GM19455 (cell line): ENCODE results near the gene ALDH1L1.

Experiments
- ATAC-seq: cut with Tn5 transposase; IDR thresholded peaks from one replicate; pipeline ENCODE4 v1.9.1; 2021; ENCODE audit not compliant: unreplicated experiment

Gene ALDH1L1

DNA sequence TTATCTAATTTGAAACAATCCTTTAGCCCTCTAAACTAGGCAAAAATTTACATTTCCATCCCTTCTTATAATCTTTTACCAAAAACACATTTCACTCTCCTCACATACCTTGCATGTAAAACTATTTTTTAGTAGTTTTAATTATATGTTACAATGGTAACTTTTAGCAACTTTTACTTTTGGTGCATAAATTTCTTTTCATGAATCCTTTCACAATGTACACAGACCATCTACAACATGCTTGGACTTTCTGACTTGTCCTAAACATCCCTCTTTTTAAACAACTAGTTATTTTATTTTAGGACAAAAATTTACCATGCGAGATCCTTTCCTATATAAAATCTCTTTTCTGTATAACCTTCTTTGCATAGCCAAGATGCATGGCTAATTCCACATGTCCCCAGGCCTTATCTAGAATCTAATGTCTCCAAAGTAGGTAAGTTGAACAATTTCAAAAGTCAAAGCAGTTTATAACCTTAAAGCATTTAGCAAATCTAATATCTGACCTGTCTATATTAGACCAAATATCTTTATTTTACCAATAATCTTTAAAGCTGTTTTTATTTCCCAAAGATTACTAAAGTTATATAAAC, 14.4 kb upstream of the ALDH1L1 start:
- no peak for ATAC-seq

DNA sequence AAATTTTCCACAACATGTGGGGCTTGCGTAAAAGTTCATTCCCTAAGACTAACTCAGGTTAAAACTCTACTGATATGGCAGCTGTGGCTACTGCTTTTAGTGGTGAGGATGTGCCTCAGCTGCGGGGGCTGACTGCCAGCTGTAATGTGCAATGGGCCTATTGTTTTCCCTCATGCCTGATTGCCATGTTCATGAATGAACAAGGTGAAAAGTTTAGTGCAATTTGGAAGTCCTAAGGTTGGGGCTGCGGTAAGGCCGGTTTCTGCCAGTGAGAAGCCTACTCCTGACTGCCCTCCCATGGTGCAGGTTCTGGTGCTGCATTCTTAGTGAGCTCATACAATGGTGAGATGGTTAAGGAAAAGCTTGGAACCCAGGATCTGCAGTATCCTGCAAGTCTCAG, 10.9 kb upstream of the ALDH1L1 start:
- ATAC-seq = no peak

DNA sequence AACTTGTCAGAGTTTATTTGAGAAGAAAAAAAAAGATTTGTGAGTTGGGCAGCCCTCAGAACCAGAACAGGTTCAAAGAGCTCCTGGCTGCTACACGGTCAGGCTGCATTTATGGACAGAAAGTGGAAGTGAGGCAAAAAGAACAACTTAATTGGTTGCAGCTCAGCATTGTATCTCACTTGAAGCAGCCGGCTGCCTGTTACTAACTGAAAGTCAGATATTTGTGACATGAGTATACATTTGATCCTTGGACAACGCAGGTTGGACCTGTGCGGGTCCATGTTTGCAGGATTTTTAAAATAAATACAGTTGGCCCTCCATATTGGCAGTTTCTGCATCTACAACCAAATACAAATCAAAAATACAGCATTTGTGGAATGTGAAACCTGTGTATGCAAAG, 7.5 kb upstream of the ALDH1L1 start:
- ATAC-seq = no peak

DNA sequence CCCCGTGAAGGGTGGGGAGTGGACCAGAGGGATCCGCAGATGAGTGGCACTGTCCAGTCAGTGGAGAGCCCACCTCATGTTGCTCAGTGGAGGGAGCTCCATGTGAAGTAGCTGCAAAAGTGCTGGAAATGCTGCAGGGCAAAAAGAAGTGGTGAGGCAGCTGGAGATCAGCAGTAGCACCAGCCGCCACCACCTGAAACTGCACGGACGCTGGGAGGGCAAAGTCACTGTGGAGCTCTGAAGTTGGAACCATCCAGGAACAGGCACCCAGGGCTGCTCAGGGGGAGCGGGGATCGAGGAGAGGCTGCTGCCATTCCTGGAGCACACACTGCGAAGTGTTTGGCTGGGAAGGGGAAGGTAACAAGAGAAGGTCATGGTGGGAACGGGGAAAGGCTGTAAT, 6.4 kb upstream of the ALDH1L1 start:
- no peak for ATAC-seq

DNA sequence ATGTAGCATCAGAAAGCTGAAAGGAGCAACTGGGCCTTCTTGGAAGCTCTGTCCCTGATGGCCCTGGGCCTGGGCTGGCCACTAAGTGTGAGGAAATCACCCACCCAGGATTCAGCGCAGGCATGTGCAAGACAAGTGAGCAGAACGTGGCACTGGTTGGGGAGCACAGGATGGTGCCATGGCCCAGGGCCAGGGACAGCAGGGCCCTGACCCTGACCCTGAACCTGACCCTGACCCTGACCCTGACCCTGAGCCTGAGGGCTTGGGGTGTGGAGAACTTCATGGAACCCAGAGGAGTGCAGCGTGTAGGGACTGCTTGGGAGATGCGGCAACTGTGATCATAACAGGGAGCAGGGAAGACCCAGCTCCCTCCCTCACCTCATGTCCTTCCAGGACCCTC, 5.9 kb upstream of the ALDH1L1 start:
- no peak for ATAC-seq

DNA sequence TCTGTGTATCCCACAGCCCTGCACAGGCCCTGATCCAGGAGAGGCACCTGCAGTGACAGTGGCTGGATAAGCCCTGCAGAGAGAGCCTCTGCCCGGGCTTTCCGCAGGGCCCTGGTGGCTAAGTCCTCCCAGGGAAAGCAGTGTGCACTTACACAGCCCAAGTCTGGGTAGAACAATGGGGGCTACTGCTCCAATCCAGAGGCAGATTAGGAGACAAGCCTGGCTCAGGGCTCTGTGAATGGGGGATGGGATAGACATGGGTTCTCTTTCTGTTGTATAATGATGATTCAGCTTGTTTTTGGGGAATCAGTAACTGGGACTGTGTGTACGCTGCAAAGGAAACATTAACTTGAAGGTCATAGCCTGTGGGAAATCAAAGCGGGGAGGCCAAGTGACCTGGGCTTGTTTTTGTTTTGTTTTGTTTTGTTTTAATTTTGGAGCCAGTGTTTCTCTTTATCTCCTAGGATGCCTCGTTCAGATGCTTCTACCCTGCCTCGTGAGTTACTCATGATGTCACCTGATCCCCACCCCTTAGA, 4.1 kb upstream of the ALDH1L1 start:
- ATAC-seq = no peak

DNA sequence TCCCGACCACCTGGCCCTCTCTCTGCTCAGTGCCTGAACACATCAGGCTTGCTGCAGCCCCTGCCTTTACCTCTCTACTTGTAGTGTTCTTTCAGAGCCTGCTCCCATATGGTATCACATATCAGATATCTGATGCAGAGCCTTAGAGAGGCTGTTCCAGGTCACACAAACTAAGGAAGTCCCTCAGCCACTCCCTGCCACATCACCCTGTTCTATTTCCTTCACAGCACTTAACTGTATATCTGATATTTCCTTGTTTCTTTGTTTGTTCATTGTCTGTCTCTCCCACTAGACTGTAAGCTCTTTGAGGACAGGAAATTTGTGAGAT, 976 bp upstream of the ALDH1L1 start:
- no peak for ATAC-seq

DNA sequence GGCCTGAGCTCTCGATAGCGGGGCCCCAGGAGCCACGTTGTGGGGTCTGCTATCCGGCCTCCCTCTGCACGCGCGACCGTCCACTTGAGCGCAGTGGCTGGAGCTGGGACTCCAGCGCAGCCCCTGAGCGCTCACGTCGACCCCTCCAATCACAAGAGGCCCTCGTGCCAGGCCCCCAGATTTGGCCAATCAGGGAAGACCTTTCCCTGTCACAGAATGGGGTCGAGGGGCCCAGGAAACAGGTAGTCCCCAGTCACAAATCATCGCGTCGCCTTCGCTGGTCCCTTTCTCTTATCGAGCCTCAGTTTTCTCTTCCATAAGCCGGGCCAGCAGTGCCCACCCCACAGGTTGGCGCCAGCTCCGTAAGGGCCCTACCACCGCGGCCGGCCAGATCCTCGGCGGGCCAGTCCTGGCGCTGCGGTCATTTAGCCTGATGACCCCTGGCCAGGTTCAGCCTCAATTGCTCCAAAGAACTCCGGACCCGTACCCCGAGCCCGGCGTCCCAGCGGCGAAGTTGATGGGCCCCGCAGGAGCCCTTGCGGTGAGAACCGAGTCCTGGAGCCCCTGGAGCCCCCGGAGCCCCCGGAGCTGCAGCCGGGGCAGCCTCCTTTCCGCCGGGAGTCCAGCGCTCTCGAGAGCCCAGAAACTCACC, 435 bp downstream of the ALDH1L1 start:
- ATAC-seq = no peak

DNA sequence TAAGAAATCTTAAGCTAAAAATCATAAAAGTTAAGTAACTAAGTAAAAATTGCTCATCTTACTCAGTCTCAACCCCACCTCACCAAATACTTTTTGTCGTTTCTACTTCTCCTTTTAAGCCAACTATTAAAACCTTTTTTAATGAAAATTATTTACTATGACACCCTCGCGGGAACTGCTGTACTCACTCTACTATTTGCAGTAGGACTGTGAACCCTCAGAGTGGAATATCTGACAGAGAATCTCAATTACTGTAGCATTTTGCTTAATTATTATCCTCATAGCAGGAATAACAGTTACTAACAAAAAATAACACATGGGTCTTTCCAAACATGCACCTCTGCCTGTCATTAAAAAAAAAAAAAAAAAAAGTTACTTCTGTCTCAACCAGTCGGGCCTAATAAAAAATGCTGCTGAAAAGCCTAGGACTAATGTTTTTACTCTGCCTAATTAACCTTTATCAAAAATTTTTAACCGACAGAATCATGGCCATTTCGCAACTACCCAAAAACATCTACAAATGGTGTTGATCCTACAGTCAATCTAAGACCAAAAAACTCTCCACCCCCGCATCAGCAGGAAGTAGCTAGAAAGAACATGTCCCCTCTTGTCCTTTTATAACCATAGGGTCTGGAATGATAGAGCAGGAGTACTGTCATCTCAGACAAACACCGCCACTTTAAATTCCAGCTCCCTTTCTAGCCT, 10.2 kb downstream of the ALDH1L1 start:
- ATAC-seq = no peak

DNA sequence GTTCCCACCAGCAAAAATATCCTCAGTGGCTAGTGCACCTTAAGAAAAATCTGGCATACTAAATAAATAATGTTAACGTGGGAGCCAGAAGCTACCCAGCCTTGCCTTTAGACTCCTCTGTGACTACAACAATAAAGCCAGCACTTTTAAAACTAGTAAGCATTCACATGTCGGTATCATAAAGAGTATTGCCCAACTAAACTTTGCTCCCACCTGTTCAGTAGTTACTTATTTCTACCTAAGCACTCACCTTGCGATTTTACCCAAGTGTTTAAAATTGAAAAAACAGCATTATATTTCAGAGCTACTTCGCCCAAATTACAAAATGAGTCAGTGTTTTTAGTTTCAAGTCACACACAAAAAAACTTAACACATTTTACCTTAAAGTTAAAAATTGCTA, 12.8 kb downstream of the ALDH1L1 start:
- no peak for ATAC-seq

DNA sequence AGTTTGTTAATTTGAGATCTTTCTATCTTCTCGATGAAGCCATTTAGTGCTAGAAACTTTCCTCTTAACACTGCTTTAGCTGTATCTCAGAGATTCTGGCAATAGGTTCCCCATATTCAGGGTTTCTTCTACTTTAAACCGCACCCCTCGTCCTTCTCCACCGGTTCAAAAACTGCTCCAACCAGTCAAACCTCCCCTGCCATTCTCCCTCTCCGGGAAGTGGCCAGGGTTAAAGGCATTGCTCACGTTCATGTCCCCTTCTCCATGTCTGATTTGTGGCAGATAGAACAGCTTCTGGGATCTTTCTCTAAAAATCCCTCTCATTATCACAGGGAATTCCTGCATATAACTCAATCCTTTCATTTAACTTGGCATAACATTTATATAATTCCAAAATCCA, 14.4 kb downstream of the ALDH1L1 start:
- no peak for ATAC-seq

DNA sequence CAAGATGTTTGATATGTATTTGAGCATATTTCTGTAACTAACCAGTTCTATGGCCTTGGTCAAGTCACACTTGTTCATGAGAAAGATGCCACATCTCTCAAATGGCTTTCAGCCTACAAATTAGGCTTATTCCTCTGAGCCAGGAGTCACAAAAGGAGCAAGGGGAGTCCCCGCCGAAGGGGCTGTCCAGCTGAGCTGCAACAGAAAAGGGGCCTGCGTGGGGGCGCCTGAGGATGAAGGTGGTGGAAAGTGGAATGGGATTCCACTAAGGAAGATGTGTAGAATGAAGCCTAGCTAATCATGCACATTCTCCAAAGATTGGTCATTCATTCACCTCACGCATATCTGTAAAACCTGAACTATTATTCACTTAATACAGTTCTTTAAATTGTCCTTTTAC, 19.1 kb downstream of the ALDH1L1 start:
- no peak for ATAC-seq

DNA sequence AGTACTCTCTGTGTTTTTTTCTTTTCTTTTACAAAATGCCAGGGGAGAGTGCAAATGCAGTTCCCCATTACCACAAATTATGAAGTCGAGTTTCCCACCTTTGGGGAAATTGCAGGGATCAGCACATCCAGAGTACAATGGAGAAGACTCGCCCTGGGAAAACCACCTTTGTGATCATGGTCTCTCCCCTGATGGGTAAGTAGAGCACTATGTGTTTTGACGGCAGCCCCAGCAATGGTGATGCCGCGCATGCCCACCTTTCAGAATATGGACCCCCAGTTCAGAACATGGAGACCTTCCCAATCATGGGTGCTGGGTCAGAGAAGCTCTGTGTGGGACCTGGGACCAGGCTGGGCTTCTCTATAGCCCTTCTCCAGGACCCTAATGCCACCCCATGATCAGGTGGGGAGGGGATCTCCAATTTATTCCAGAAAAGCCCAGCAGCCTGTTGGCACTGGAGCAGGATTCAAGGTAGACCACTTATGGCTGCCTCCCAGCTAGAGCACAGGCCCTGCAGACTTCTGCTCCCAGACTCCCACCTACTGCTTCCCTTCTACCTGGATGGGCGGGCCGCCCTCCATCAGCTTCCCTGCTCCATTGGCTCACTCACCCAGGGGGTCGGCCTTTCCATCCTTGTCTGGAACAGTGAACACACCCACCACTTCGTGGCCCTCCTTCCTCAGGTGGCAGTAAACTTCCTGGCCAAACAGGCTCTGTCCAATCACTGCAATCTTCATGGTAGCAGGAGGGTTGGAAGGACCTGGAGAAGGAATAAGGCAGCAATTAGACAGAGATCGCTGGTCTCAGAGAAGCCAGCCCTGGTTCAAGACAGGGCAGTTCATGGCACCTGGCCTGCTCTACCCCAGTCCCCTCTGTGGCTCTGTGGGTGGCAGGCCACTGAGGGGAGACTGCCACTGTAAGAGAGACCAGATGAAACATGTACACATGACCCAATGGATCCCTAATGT, 19.9 kb downstream of the ALDH1L1 start:
- ATAC-seq = no peak

DNA sequence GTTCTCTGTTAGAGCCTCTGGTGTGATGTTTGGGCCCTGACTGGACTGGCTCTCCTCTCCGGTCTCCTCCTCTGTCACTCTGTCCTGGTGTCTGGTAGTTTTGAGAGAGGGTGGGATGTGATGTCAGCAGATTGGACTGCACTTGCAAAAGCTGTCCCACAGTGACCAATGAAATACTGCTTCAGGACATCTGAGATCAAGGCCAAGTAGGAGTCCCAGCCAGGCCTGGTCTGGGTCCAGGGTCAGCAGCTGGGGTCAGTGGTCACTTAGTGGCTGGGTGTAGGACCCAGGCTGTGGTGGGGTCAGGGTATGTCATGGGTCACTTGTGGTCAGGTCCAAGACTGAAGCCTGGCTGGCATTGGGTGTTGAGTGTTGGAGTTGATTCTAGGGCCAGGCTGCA, 20.9 kb downstream of the ALDH1L1 start:
- ATAC-seq = no peak

DNA sequence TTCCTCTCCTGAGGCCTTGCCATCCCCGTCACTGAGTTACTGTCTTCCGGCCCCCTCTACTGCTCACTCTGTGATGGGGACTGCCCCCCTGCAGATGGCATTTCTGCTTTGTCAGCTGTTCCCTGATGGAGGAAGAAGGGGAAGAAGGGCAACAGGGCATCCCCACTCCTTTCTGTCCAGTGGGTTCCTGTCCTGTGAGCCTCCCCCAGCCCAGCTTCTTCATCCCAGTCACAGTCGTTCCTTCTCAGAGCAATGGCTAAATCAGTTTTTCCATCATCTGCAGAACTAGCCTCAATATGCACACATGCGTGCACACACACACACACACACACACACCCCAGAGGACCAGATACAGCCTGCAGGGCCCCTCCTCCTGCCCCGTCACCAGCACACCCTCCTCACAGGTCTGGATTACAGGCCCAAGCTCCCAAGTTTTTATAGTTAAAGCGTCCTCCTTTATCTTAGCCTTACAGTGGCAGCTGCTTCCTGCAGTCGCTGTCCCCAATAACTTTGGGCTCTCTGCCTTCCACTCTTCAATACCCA, 21.4 kb downstream of the ALDH1L1 start:
- ATAC-seq = no peak

DNA sequence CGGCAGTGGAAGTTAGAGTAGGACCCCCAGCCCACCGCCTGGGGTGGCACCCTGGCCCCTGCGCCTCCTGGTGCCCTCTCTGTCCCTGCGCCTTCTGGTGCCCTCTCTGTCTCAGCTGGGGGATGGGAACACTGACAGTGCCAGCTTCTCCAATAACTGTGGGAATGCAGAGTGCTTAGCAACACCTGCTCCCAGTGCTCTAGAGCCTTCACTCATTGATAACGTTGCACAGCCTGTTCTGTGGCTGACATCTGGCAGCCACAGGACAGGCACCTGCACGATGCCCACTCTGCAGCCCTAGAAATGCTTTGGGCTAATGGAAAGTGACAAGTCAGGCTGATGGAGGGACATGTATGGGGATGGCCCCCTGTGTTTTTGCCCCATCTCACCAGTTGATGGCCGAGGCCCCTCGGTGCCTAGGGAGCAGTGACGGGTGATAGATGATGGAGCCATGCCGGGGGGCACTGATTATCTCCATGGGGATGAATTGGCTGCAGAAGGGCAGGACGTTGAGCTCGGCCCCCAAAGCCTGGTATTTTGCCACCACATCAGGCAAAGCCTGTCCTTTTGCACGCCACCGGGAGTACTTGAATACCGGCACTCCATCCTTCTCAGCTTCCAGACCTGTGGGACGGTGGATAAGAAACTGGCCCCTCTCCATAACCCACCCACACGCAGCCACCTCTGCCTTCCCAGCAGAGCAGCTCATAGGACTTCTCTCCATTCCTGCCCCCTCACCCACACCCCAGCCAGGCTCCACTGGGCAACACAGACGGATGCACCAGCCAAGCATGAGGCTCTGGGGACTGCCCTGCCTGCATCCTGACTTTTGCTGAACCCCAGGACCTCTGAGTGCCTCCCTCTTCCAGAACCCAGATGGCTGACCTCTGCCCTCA, 22.1 kb downstream of the ALDH1L1 start:
- ATAC-seq = no peak

DNA sequence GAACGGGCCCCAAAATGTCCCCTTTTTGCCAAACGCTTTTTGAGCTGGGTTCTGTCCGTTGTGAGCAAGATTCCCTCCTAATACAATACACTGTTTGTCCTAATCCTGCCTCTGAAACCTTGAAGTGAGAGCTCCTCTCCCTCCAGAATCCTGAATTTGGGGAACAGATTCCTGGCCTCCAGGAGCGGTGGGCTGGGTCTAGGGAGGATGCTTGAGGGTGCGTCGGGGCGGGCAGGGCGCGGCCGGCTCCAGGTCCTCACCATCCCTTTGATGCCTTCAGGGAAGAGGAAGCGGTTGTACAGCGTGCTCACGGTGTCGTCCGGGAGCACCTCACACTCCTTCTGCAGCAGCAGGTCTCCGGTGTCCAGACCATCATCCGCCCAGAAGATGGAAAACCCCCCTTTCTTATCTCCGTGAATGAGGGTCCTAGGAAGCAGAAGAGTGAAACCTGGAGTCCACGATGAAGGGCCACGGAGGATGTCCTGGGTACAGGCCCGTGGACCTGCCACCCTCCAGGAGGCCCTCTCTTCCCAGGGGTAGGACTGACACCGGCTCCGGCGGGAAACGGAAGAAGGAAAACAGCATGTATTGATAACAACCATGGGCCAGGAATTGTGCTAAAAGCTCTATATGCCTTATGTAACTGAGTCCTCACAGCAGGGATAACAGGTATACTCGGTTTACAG, 23.2 kb downstream of the ALDH1L1 start:
- no peak for ATAC-seq

DNA sequence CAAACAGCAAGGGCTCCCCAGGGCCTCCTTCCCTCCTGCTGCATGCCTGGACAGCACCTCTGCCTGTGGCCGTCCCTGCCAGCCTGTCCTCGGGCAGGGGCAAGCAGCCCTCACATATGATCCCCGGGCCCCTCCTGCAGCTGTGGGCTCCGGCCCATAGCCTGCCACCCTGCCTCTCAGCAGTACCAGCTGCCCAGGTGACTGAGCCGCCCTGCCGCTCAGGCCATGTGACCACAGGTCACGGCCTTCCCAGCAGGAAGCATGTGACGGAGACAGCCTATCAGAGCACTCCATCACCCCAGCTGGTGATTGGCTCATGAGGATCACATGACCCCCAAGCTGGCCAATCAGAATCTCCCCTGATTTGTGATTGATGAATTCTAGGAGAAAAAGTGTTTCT, 23.9 kb downstream of the ALDH1L1 start:
- no peak for ATAC-seq

DNA sequence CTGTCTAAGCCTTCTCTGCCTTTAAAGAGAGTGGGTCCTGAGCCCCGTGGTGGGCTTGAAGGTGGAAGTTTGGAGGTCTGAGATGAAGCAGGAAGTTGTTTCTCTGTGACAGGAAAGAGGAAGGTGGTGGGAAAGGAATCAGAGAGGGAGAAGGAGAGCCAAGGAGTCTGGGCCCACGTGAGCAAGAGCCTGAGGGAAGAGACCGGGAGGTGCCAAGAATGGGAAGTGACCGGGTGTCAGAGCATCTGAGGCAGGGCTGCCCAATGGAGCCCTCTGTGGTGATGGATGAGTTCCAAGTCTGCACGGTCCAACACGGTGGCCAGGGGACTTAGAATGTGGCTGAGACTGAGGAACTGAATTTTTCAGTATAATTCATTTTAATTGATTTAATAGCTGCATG, 24.6 kb downstream of the ALDH1L1 start:
- no peak for ATAC-seq

DNA sequence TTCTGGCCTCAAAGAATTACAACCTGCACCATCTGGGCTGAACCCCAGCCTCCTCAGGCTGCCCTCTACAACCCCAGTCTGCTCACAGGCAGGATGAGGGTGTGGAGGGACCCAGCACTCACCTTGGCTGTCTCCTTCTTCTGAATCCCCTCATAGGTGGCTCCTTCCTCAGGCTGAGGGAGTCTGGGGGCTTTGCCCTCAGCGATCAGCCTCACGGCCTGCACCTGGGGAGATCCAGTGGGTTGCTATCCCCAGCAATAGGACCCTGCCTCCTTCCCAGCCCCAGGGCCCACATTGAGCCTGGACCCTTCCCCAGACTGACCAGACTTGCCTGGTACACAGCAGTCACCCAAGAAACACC, 25.1 kb downstream of the ALDH1L1 start:
- no peak for ATAC-seq
